Ovary (tissue), 3 donors: ENCODE results near the gene ZNF277.

Experiments used
- CTCF ChIP-seq, 3 donors: fragments of 450-650 bp in 2 of 3; fragments of 200-600 bp in 1 of 3; IDR thresholded peaks; one replicate each; pipeline versions ENCODE4 v1.5.1 to v1.8.0; 2016 to 2022; ENCODE audit warnings: antibody characterized with exemption in 3 of 3, mild to moderate bottlenecking in 1 of 3
- EP300 ChIP-seq: sonication (generic); formaldehyde crosslinking; IDR thresholded peaks from one replicate; pipeline ENCODE4 v1.6.1; 2017; ENCODE audit warnings: antibody characterized with exemption
- POLR2A ChIP-seq: fragments of 450-650 bp; IDR thresholded peaks from one replicate; pipeline ENCODE4 v1.6.1; 2017; ENCODE audit warnings: antibody characterized with exemption, mild to moderate bottlenecking, moderate library complexity
- donor health status: DM: no; HTN: no; CAD: no.

- no peak for TF ChIP-seq CTCF (IDR thresholded peaks at IDR 0.05)
- no peak for TF ChIP-seq POLR2A
- no peak for TF ChIP-seq EP300
Measured at GRCh38 chr7:112292162-112292561, 85.7 kb downstream of the ZNF277 start.
